IPS DF 4.7 (cell line): ENCODE measurements around the gene CST4.
"Not testable (repeated sequence)": the region's sequence is repeated elsewhere in the genome, so short reads cannot be mapped to it uniquely, and the experiment has no call there.

Experiments used
- DNase-seq: peaks from one replicate; pipeline ENCODE4 v3.0.0-alpha.2; 2013; ENCODE audit warnings: low spot score; ENCODE audit errors: extremely low read depth

The CST4 gene

DNA sequence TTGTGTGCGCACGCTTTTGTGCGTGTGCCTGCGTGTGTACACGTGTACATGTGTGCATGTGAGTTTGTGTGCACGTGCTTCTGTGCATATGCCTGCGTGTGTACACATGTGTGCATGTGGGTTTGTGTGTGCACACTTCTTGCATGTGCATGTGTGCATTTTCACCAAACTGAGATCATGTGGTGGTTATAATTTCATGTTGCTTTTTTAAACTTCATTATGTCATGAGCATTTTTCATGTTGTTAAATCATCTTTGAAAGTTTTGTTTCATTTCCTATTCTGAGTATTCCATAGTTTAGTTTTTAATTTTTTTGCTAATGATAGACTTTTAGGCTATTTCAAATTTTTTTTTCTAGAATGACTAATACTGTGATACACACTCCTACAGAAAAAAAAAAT lies 44.7 kb downstream of the CST4 start:
- DNase-seq: no peak

DNA sequence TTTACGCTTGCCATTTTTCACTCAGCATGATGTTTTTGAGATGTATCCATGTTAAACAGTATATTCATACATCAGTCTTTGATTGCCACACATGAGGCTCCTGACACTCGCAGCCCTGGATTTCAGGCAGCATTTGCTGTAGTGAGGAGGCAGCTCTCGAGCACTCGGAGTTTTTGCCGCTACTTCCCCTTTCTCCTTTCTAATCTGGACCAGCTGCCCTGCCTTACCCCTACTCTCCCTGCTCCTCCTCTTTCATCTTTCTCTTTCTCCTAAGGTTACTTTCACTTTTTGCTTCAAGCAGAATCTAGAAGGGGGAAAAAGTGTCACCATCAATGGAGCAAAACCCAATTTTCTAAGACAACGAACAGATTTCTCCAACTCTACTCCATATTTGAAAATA lies 45.2 kb downstream of the CST4 start:
- no peak for DNase-seq

DNA sequence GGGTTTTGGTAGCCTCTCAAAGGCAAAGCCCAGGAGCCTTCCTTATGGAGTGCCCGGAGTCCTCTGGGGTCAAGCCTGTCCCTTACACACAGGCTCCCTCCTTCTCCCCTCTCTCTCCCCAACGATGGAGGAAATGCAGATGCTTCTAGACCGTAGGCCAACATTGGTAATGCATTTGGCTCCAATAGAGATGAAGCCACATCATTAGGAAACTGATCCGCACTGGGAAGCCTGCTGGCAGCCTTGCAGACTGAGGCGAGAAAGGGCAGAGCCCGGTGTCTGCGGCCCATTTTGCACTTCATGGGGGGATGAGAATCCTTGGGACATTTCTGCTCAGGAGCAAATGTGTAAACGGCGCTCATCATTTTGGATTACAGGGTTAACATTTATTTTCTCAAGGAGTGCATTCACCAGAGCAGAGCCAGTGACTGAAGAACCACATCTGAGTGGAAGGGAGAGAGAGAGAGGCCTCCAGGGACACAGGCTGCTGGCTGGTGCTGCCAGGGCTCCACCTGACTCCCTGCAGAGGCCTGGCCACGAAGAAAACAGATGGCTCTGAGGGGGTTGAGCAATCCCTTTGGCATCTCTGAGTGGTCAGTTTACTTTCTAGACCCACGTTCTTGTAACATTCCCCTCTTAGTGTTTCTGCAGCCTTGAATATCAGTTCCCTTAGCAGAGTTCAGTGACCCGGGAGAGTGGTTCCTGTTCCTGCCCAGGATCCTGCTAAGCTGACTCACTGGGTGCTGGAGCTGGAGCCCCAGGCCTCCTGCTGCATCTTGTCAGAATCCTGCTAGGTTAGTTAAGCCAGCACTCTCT lies 46.7 kb downstream of the CST4 start:
- DNase-seq: no peak

DNA sequence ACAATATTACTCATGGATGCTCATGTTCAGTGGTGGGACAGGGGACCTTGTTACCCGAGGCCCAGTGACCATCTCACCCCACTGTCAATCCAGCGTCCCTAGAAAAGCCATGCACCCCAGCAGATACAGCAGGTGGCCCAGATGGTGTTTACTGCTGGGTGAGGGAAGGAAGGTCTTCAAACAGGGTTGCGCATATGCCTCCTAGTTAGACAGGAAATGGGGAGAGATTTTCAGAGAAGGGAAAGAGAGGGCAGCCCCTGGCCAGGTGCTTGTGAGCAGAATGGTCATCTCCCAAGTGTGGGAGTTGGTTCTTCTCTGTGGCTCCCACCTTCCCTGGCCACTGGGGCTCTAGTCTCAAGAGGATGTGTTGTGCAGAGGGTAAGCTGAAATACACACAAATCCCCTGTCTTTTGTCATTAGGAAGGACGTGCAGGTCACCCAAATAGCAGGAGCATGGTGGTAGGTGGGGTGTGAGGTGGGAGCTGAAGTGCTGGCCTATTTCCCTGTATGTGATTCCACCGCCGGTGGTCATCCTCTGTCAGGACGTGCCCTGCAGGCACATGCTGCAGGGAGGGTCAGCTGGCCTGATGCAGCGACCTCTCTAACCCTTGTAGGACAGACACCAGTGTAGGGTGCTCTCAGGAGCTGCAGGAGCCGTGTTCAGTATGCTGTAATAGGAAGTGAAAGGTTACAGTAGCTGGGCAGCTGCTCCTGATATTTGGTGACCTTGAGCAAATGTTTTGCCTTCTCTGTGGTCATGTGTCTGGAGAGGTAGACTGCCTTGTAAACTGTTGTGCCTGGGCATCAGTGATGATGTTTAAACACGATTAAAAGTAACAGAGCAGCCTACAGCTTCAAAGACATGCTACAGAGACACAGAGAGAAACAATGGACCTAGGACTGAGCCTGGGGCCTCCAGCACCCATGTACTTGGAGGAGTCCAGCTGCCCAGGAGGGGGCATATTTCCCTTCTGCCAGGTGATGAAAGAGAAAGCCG lies 47.9 kb downstream of the CST4 start:
- DNase-seq: no peak

DNA sequence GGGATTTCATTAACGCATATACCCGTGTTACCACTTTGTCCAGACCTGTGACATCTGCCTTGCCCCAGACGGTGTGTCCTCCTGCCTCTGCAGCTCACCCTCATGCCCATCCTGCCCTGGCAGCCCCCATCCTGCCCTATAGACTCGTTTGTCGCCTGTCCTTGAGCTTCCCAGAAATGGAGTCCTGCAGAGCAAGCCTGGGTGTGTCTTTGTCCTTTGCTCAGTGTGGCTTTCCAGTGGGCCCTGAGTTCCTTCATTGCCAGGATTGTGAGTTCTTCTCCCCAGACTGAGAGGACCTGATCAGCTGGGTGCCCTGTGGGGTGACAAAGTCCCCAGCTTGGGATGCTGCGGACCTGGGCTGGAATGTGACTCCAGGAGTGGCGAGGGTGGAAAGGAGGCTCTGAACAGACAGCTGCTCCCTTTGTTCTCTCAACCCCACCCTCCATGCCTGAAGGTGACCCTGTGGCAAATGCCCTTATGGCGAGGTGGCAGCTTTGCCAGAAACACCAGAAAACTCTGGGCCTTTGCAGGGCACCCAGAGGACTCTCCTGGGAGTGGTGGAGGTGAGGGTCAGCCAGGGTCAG lies 48.7 kb downstream of the CST4 start:
- DNase-seq: no peak

DNA sequence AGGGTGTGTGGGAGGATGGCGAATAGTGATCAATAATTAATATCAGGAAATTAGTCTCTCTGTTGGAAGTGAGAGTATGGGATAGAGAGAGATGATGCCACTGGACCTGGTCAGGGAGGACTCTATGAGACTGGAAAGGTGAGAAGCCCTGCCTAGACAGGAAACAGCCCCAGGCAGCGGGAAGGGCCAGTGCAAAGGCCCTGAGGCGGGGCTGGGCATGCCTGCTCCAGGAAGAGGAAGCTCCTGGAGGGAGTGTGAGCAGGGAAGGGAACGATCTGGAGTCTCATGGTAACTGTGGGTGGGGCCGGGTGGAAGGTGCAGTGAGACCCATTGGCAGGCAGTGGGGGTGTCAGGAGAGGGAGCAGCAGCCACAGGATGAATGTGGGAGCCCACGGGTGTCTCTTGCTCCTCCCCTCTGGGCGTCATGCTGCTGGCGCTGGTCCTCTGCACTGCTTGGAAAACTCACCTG lies 49.3 kb downstream of the CST4 start:
- DNase-seq: no peak

DNA sequence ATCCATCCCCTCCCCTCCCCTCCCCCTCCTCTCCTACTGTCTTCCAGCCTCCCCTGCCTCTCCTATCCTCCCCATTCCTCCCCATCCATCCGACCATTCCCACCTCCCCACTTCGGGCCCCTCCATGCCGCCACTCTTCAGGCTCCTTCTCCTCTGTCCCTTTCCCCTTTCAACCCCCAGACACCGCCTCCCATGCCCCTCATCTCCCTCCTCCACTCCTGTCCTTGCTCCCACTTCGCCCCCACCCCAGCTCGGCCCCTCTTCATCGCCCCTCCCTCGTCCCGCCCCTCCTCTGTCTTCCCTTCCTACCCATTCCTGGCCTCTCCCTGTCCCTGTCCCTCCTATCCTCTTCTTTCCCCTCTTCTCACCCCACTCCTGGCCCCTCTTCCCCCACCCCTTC lies 50.5 kb downstream of the CST4 start:
- DNase-seq: no peak

DNA sequence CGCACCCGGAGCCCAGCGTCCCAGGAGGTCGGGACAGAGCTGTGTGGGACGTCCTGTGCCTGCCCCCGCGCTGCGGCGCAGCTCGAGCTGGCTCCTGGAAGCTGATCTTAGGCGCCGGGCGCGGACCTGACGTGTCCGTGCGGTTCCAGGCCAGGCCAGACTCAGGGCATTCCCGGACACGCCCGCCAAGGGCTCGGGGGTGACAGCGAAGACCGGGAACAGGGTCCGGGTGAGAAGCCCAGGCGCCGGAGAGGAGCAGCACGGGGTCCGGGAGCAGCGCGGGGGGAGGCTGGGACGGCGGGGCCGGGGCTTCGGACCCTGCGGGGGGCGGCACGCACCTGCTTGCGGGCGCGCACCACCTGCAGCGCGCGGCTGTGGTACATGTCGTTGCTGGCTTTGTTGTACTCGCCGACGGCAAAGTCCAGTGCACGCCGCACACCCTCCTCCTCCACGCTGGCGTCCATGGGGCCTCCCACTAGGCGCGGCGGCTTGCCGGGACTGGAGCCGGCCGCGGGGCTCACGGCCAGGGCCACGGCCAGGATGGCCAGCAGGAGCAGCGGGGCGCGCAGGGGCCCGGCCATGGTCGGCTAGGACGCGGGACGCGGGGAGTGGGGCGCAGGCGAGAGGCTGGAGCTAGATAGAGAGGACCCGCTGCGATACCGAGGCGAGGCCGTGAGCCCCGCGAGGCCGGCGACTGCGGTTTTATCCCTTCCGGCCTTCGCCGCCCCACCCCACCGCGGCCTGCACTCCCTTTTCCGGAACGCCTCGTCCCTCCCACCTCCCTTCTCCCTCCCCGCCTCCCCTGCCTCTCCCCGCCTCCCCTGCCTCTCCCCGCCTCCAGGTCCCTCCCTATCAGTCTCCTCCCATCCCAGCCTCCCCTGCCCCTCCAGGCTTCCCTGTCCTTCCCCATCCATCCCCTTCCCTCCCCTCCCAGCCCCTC lies 51.3 kb downstream of the CST4 start, which contains the start of gene CST3:
Gene CST3 (minus strand): TSS at position 674 of the 940 bp plus-strand sequence. CDS start 93 bp downstream, at position 581.
- DNase-seq: no peak

DNA sequence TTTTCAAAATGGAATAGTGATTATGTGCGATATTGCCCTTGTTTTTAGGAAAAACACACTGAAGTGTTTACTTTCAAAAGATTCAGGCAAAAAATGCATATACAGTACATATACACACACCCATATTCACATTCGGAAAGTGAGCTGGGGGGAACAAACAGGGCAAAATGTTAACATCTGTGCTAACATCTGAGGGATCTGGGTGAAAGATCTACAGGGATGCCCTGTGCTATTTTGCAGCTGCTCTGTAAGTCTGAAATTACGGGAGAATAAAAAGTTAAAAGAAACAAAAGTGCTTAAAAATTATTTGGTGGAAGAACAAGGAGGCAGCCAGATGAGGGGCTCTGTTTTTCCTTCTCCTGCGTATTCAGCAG lies 51.9 kb downstream of the CST4 start:
- DNase-seq: no peak

DNA sequence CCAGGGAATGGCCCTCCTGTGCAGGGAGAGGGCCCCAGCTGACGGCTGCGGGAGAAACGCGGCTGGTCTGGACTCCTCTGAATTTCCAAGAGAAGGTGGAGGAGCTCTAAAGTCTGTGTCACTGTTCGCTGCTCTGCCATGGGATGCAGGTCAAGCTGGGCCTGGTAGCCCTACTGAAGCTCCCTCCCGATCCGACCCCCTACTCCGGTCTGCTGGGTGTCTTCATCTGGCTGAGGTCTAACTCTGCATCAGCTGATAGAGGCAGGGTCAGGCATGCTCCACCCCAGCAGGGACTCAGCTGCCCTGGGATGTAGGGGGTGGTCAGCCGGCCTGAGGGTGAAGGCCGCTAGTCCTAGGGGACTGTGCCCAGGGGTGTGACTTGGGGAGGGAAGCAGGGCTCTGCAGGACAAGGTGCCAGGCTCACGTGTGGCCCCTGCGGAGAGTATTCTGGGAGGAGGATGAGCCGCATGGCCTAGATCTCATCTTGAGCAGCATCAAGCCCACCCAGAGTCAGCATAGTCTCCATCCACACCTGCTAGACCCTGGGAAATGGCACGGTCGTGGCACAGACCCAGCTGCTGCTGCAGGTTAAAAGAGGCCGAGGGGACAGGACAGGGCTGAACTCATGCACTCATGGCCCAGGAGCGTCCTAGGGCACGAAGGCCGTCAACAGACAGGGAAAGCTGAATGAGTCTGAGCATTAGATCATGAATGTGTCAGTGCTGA lies 52.5 kb downstream of the CST4 start:
- DNase-seq: no peak

DNA sequence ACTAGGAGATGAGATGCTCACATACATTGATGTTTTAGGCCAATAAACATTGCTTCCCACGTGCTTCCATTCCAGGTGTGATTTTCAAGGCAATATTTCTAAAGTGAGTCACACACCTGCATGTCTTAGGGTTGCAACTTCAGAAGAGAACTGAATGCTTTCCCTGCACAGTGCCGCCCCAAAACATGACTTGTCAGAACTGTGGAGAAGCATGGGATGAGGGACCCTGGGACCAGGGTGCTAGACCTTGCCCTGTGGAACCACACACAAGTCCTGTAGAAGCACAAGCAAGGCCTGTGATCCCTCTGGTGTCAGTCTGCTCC lies 53.1 kb downstream of the CST4 start:
- DNase-seq: not testable (repeated sequence)
